ENCODE results near the gene LUZP2.

GRCh38 chr11:24642648-24643047 lies 145.8 kb downstream of the LUZP2 start:
- TF ChIP-seq CTCF (IDR thresholded peaks at IDR 0.05; ENCODE audit: low read length): no peak
- TF ChIP-seq EZH2phosphoT487 (IDR thresholded peaks at IDR 0.05; ENCODE audit: low read length): no peak
- TF ChIP-seq EZH2 (optimal IDR thresholded peaks at IDR 0.05; ENCODE audit: low read depth, low read length): no peak
